GM12878 (cell line): ENCODE data around the gene SLC35E4. TPM values are rescaled to one million over a fixed set of nuclear protein-coding genes. Genes with fewer than 3 reads are reported as not detected.

ENCODE experiments used
- CHD2 ChIP-seq: IDR thresholded peaks from 2 replicates; pipeline ENCODE4 v1.6.1; 2011; ENCODE audit warnings: low read depth, low read length, improper control_type of control experiment, borderline replicate concordance
- CHD4 ChIP-seq: fragments of 200-600 bp; sonication (generic); IDR thresholded peaks from 2 replicates; pipeline ENCODE4 v1.6.1; 2016; ENCODE audit warnings: mild to moderate bottlenecking
- CREM ChIP-seq: IDR thresholded peaks from 2 replicates; pipeline ENCODE4 v1.6.1; 2014; ENCODE audit warnings: antibody characterized with exemption, low read depth
- E4F1 ChIP-seq: fragments of 450-650 bp; IDR thresholded peaks from 2 replicates; pipeline ENCODE4 v1.6.1; 2018; ENCODE audit warnings: borderline replicate concordance, mild to moderate bottlenecking; ENCODE audit not compliant: partially characterized antibody
- IRF5 ChIP-seq: fragments of 450-650 bp; IDR thresholded peaks from 2 replicates; pipeline ENCODE4 v1.6.1; 2017; ENCODE audit warnings: borderline replicate concordance
- LARP7 ChIP-seq: fragments of 450-650 bp; IDR thresholded peaks from 2 replicates; pipeline ENCODE4 v1.6.1; 2017; ENCODE audit warnings: mild to moderate bottlenecking
- MLLT1 ChIP-seq: fragments of 450-650 bp; IDR thresholded peaks from 2 replicates; pipeline ENCODE4 v1.6.1; 2016; ENCODE audit warnings: mild to moderate bottlenecking
- POLR2AphosphoS5 ChIP-seq: IDR thresholded peaks from 2 replicates; pipeline ENCODE4 v1.6.1; 2011; ENCODE audit warnings: mild to moderate bottlenecking, low read length, inconsistent platforms
- RCOR1 ChIP-seq: conservative IDR thresholded peaks from 2 replicates; pipeline ENCODE4 v1.6.1; 2012; ENCODE audit warnings: low read depth, low read length, improper control_type of control experiment
- SMAD1 ChIP-seq: fragments of 450-650 bp; IDR thresholded peaks from 2 replicates; pipeline ENCODE4 v1.6.1; 2018; ENCODE audit warnings: mild to moderate bottlenecking, low read depth; ENCODE audit not compliant: partially characterized antibody
- TAF1 ChIP-seq: IDR thresholded peaks from 2 replicates; pipeline ENCODE4 v1.6.1; 2011; ENCODE audit warnings: mild to moderate bottlenecking, low read depth, low read length, borderline replicate concordance
- ZBTB4 ChIP-seq: fragments of 450-650 bp; formaldehyde crosslinking; IDR thresholded peaks from 2 replicates; pipeline ENCODE4 v1.4.0; 2022; ENCODE audit warnings: mild to moderate bottlenecking, moderate library complexity
- polyA plus RNA-seq, 11 experiments: library from polyadenylated mRNA; depleted of rRNA in 4 of 11; unstranded in 6 of 11; stranded (reverse) in 5 of 11; fragments of >200 nt; fragmentation: Nextera tagmentation in 4 of 11; fragmentation: Illumina TruSeq in 1 of 11; extraction: Ambion mirVana in 4 of 11; extraction: Trizol in 1 of 11; gene quantifications; 1 replicate in 1 of 11; 2 replicates in 10 of 11; pipeline versions ENCODE4 v1.2.1 to v1.2.3, GENCODE V29; 2011 to 2016; ENCODE audit warnings: inconsistent platforms in 2 of 11, missing spikeins in 2 of 11, low read depth in 1 of 11
- total RNA-seq, 4 experiments: library from RNA; depleted of rRNA in 3 of 4; stranded (reverse); fragments of >200 nt in 3 of 4; fragmentation: Illumina TruSeq in 1 of 4; extraction: Trizol in 1 of 4; gene quantifications; 2 replicates each; pipeline versions ENCODE4 v1.2.1 to v1.2.3, GENCODE V29; 2013 to 2021

The SLC35E4 gene
- total and polyA plus RNA-seq, 10 of the 15 experiments (the other 5 are each of a cell fraction or from before 2014, with no cell fraction given): 0.16 to 5.3 (median 2.9) TPM; not detected in 1

- TF ChIP-seq IRF5 (no peak), TAF1 (no peak), CREM (no peak), SMAD1 (no peak), LARP7 (no peak), CHD2 (no peak), CHD4 (no peak), MLLT1 (no peak), RCOR1 (no peak), ZBTB4 (CRISPR knock-in tag) (no peak), POLR2AphosphoS5 (no peak), E4F1 (no peak)
- TF ChIP-seq, all 136 proteins: peak for 0
Measured at GRCh38 chr22:30614879-30615278, 20.7 kb upstream of the SLC35E4 start (continued).
